HFF-Myc (cell line): ENCODE data around the gene CYB5A.

Experiments used
- DNase-seq: peaks from one replicate; pipeline ENCODE4 v3.0.0-alpha.2; 2011; ENCODE audit warnings: low read depth; ENCODE audit errors: extremely low read depth
- H3K4me3 ChIP-seq: replicated peaks from 2 replicates; pipeline ENCODE4 v1.5.1; 2011; ENCODE audit warnings: low read depth, mild to moderate bottlenecking, control low read depth, low read length
- TF ChIP-seq, protein P1 (sequence below): IDR thresholded peaks from 2 replicates; pipeline ENCODE4 v1.5.1; 2012; ENCODE audit warnings: mild to moderate bottlenecking, low read depth, low read length, control low read depth; ENCODE audit errors: missing control alignments

CYB5A gene

DNA sequence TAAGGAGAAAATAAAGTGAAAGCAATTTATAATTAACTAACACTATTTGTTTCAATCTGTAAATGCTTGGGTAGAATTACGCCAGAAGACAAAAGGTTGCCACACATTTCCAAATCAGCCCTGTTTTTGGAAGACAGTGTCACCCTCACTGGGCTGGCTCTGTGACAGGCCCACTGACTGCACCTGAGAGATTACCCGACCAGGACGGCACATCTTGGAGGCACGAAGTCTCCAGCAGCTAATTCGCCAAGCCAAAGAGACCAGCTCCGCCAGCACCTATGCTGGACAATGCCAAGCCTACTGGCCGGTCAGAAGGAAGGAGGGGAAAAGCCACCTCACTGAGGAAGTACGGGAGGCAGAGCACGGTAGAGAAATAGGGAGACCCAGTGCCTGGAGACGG is 61.9 kb downstream of the CYB5A start:
- H3K4me3 ChIP-seq: no peak overlapping the region
- TF ChIP-seq, protein P1, sequence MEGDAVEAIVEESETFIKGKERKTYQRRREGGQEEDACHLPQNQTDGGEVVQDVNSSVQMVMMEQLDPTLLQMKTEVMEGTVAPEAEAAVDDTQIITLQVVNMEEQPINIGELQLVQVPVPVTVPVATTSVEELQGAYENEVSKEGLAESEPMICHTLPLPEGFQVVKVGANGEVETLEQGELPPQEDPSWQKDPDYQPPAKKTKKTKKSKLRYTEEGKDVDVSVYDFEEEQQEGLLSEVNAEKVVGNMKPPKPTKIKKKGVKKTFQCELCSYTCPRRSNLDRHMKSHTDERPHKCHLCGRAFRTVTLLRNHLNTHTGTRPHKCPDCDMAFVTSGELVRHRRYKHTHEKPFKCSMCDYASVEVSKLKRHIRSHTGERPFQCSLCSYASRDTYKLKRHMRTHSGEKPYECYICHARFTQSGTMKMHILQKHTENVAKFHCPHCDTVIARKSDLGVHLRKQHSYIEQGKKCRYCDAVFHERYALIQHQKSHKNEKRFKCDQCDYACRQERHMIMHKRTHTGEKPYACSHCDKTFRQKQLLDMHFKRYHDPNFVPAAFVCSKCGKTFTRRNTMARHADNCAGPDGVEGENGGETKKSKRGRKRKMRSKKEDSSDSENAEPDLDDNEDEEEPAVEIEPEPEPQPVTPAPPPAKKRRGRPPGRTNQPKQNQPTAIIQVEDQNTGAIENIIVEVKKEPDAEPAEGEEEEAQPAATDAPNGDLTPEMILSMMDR: no peak
- DNase-seq: no peak

DNA sequence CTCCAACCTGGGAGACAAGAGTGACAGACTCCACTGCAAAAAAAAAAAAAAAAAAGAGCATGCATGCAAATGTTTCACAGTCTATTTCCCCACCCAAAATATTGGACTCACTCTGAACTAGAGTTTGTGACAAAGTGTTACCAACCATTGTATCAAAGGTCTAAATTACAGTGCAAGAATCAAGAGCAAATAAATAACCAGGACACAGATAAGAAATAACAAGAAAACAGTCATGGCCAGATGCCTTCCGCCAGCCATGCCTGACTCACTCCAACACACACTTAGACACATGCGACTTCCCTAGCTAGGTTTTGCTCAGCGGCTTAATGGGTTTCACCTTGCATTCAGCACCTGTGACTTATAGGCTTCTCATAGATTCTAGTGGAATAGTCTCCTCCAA is 62.8 kb downstream of the CYB5A start:
- no peak overlapping the region for H3K4me3 ChIP-seq
- TF ChIP-seq, protein P1: no peak
- no peak for DNase-seq

DNA sequence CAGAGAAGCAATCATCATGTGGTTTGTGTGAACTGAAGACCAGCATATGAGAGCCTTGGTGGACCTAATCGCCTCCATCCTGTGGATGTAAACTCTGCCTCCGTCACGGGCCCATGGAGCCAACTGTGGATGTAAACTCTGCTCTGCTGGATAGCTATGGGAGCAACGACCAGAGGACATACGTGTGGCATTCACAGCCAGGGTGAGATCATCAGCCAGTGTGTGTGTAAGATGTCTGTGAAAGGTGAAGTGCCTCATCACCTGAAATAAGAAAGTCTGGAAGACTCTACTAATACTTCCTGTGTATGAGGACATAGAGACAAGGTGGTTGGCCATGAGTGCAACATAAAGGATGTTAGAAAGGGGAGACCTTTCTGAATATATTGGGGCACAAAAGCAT is 63.5 kb downstream of the CYB5A start:
- DNase-seq: no peak
- no peak overlapping the region for H3K4me3 ChIP-seq
- TF ChIP-seq, protein P1: no peak

DNA sequence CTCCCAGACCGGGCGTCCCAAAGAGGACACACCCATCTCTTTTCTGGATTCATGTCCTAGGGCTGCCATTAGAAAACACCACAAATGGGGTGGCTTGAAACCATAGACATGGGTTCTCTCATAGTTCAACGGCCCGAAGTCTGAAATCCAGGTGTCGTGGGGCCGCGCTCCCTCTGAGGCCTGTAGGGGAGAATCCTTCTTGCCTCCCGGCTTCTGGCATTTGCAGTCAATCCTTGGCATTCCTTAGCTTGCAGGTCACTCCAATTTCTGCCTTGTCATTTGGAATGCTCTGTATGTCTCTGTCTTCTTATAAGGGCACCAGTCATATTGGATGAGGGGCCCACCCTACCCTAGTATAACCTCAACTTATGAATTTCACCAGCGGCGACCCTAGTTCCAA is 65.1 kb downstream of the CYB5A start:
- TF ChIP-seq, protein P1: no peak
- no peak for DNase-seq
- H3K4me3 ChIP-seq: no peak overlapping the region

DNA sequence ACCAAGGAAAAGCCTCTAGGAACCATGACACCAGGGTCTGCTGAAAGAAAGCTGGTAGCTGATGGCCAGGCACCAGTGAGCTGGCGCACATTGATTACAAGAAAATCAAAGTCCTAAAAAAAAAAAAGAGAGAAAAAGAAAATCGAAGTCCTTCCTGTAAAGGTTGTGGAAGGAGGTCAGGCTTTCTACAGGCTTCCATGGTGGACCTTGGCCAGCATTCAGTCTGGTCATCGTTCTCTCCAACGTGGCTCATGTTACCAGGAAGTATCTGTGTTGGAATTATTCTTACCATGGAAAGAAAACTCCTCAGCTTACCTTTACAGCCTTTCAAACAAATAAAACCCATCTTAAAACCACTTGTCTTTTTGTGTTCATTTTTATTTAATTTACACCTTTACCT is 65.6 kb downstream of the CYB5A start:
- TF ChIP-seq, protein P1: no peak
- DNase-seq: no peak
- no peak overlapping the region for H3K4me3 ChIP-seq

DNA sequence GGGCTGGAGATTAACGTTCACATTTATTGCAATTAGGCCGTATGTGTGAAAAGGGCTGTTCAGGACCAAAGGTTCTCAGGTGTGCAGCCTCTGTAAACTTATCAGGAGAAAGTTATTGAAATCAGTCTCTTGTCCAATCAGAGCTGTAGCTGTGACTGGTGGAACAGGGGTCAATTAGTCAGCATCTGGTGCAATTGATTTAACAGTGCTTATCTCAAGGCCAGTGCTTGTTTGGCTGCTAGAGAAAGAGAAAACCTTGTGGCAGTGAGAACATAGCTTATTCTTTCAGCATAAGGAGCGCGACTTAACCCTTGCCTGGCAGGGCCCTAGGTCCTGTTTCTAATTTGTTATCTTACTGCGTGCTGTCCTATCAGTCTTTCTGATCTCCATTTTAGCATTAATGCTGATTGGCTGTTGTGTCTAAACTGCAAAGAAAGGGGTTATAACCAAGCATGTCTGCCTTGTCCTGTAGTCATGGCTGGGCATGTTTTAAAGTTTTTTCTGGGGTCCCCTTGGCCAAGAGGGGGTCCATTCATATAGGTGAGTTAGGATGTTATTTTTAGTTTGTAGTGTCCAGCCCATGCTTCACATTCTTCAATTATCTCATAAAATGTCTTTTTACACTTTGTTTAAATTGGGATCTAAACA is 66.4 kb downstream of the CYB5A start:
- no peak for DNase-seq
- TF ChIP-seq, protein P1: no peak
- no peak overlapping the region for H3K4me3 ChIP-seq
